WERI-Rb-1 (cell line): ENCODE data around the gene MAML3.

ENCODE experiments used
- DNase-seq: peaks from one replicate; pipeline ENCODE4 v3.0.0-alpha.2; 2020
- H3K27ac ChIP-seq: fragments of 250-450 bp; sonication (Bioruptor Pico); 2 replicates; pipeline ENCODE4 v1.5.1; 2020; ENCODE audit warnings: mild to moderate bottlenecking, moderate library complexity
- H3K27me3 ChIP-seq: fragments of 250-450 bp; sonication (Bioruptor Pico); 2 replicates; pipeline ENCODE4 v1.5.1; 2021; ENCODE audit warnings: mild to moderate bottlenecking, low read depth, moderate library complexity; ENCODE audit not compliant: insufficient read depth, severe bottlenecking
- H3K36me3 ChIP-seq: fragments of 250-450 bp; sonication (Bioruptor Pico); 2 replicates; pipeline ENCODE4 v1.5.1; 2020; ENCODE audit warnings: mild to moderate bottlenecking, moderate library complexity
- H3K4me3 ChIP-seq: 2 replicates; pipeline ENCODE4 v1.5.1; 2011; ENCODE audit warnings: low read depth, mild to moderate bottlenecking, control low read depth, low read length
- H3K9me3 ChIP-seq: fragments of 250-450 bp; sonication (Bioruptor Pico); 2 replicates; pipeline ENCODE4 v1.5.1; 2021; ENCODE audit warnings: mild to moderate bottlenecking, moderate library complexity; ENCODE audit not compliant: severe bottlenecking
- TF ChIP-seq, protein P1 (sequence below): IDR thresholded peaks from 2 replicates; pipeline ENCODE4 v1.5.1; 2011; ENCODE audit warnings: low read depth, mild to moderate bottlenecking, control low read depth, inconsistent platforms, low read length

MAML3 gene

GRCh38 chr4:139858436-139859205, 295.4 kb downstream of the MAML3 start:
- Histone ChIP-seq H3K4me3 (no peak overlapping the region), H3K9me3 (no peaks in the 10 kb centered on the region)
- no peak for DNase-seq

GRCh38 chr4:139857977-139858376, 296.0 kb downstream of the MAML3 start:
- Histone ChIP-seq H3K27me3 (no peaks in the 10 kb centered on the region), H3K36me3 (no peaks in the 10 kb centered on the region), H3K9me3 (no peaks in the 10 kb centered on the region), H3K27ac (peak overlapping the region; percentile 65; the same call in 1 of the 2 replicates), H3K4me3 (no peak overlapping the region)
- no peak for DNase-seq
- TF ChIP-seq, protein P1, sequence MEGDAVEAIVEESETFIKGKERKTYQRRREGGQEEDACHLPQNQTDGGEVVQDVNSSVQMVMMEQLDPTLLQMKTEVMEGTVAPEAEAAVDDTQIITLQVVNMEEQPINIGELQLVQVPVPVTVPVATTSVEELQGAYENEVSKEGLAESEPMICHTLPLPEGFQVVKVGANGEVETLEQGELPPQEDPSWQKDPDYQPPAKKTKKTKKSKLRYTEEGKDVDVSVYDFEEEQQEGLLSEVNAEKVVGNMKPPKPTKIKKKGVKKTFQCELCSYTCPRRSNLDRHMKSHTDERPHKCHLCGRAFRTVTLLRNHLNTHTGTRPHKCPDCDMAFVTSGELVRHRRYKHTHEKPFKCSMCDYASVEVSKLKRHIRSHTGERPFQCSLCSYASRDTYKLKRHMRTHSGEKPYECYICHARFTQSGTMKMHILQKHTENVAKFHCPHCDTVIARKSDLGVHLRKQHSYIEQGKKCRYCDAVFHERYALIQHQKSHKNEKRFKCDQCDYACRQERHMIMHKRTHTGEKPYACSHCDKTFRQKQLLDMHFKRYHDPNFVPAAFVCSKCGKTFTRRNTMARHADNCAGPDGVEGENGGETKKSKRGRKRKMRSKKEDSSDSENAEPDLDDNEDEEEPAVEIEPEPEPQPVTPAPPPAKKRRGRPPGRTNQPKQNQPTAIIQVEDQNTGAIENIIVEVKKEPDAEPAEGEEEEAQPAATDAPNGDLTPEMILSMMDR: no peak

More at GRCh38 chr4:139858436-139859205, 295.4 kb downstream of the MAML3 start:
- no peak overlapping the region for H3K27ac ChIP-seq
- H3K36me3 ChIP-seq: no peaks in the 10 kb centered on the region
- TF ChIP-seq, protein P1: no peak
- H3K27me3 ChIP-seq: no peaks in the 10 kb centered on the region

DNA sequence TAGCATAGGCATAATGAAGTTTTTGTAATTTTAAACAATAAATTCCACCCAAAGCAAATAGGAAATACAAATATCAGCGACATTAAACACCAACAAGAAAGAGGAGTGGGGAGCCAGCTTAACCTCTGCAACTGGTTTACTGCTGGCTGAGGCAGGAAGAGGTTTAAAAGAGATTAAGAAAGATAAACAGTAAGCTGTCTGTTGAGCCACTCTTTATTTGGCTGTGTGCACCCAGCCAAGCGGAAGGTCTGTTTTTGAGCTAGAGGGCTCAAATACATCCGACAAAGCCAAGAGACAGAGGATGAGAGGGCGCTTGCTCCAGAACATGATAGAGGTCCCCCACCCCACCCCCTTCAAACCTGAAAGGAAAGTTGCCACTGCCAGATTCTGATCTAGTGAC, 297.0 kb downstream of the MAML3 start:
- peak overlapping the region; percentile 65 for H3K27ac ChIP-seq
- H3K36me3 ChIP-seq: no peaks in the 10 kb centered on the region
- H3K27me3 ChIP-seq: no peaks in the 10 kb centered on the region
- TF ChIP-seq, protein P1: no peak
- peak; percentile 89 for DNase-seq
- no peak overlapping the region for H3K4me3 ChIP-seq
- no peaks in the 10 kb centered on the region for H3K9me3 ChIP-seq

GRCh38 chr4:139854668-139855403, 299.1 kb downstream of the MAML3 start:
- no peak overlapping the region for H3K27ac ChIP-seq
- H3K27me3 ChIP-seq: no peaks in the 10 kb centered on the region
- DNase-seq: no peak
- H3K4me3 ChIP-seq: no peak overlapping the region
- no peaks in the 10 kb centered on the region for H3K9me3 ChIP-seq
- TF ChIP-seq, protein P1: no peak
- H3K36me3 ChIP-seq: no peaks in the 10 kb centered on the region

- H3K4me3 ChIP-seq: no peak overlapping the region
- no peaks in the 10 kb centered on the region for H3K27me3 ChIP-seq
- no peaks in the 10 kb centered on the region for H3K36me3 ChIP-seq
- TF ChIP-seq, protein P1: no peak
- H3K9me3 ChIP-seq: no peaks in the 10 kb centered on the region
- H3K27ac ChIP-seq: no peak overlapping the region
- no peak for DNase-seq
These were observed 300.7 kb downstream of the MAML3 start for GRCh38 chr4:139853309-139853708.
